ENCODE results near the gene MAP4K2.

Gene MAP4K2

DNA sequence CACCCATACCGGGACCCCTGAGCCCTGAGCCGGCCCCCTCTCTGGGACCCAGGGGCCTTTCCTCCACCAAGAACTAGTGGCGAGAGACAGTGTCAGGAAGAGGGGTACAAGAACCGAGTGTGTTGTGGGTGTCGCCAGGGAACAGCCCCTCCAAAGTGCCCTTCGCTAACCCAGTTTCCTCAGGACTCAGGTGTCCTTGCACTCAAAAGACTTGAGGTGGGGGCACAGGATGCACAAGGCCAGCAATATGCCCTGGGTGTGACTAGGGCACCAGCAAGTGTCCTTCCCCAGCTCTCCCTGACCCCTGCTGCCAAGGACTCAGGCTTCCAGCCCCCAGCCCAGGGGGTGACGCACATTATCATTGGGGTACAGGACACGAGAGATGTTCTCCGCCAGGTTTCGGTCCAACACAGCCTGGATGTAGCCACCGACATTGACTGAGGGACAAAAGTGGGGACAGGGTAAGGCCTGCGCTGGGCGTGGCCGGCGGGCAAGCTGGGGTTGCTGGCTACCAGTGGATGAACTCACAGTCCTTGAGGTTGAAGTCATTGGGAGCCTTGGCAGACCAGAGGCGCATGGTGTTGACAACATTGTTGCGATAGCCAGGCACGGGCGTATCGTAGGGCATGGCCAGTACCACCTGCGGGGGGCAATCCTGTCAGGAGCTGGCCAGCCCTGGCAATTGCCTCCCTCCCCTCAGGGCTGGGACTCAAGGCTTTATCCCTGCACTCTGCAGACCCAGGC is 47.9 kb downstream of the MAP4K2 start:
- Histone ChIP-seq H3K27ac (ENCODE audit: low read depth, low read length, poor library complexity, severe bottlenecking) (no peak overlapping the region), H4K20me1 (ENCODE audit: insufficient read depth, low read length) (no peaks in the 10 kb centered on the region), H3K9ac (ENCODE audit: low read length) (no peak overlapping the region), H3F3A (ENCODE audit: insufficient read depth, low read length) (no peaks in the 10 kb centered on the region), H3K27me3 (ENCODE audit: insufficient read depth, low read length) (no peaks in the 10 kb centered on the region; the same call in 1 of the 2 replicates), H3K9me3 (ENCODE audit: low read length) (no peaks in the 10 kb centered on the region), H3K4me2 (ENCODE audit: low read length) (no peak overlapping the region), H3K9me2 (ENCODE audit: low read depth, low read length) (no peaks in the 10 kb centered on the region), H2AFZ (ENCODE audit: low read length) (no peak overlapping the region), H3K36me3 (ENCODE audit: insufficient read depth, low read length) (no peaks in the 10 kb centered on the region), H3K4me1 (ENCODE audit: insufficient read depth, low read length, severe bottlenecking) (no peaks in the 10 kb centered on the region), H3K79me2 (ENCODE audit: insufficient read depth, low read length) (no peaks in the 10 kb centered on the region), H3K4me3 (ENCODE audit: low read depth, low read length, poor library complexity, severe bottlenecking) (no peak overlapping the region)
- TF ChIP-seq, protein P1, sequence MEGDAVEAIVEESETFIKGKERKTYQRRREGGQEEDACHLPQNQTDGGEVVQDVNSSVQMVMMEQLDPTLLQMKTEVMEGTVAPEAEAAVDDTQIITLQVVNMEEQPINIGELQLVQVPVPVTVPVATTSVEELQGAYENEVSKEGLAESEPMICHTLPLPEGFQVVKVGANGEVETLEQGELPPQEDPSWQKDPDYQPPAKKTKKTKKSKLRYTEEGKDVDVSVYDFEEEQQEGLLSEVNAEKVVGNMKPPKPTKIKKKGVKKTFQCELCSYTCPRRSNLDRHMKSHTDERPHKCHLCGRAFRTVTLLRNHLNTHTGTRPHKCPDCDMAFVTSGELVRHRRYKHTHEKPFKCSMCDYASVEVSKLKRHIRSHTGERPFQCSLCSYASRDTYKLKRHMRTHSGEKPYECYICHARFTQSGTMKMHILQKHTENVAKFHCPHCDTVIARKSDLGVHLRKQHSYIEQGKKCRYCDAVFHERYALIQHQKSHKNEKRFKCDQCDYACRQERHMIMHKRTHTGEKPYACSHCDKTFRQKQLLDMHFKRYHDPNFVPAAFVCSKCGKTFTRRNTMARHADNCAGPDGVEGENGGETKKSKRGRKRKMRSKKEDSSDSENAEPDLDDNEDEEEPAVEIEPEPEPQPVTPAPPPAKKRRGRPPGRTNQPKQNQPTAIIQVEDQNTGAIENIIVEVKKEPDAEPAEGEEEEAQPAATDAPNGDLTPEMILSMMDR (IDR thresholded peaks at IDR 0.05; ENCODE audit: low read length), result no peak
- no peak for TF ChIP-seq EZH2 (IDR thresholded peaks at IDR 0.05; ENCODE audit: borderline replicate concordance, low read length)

DNA sequence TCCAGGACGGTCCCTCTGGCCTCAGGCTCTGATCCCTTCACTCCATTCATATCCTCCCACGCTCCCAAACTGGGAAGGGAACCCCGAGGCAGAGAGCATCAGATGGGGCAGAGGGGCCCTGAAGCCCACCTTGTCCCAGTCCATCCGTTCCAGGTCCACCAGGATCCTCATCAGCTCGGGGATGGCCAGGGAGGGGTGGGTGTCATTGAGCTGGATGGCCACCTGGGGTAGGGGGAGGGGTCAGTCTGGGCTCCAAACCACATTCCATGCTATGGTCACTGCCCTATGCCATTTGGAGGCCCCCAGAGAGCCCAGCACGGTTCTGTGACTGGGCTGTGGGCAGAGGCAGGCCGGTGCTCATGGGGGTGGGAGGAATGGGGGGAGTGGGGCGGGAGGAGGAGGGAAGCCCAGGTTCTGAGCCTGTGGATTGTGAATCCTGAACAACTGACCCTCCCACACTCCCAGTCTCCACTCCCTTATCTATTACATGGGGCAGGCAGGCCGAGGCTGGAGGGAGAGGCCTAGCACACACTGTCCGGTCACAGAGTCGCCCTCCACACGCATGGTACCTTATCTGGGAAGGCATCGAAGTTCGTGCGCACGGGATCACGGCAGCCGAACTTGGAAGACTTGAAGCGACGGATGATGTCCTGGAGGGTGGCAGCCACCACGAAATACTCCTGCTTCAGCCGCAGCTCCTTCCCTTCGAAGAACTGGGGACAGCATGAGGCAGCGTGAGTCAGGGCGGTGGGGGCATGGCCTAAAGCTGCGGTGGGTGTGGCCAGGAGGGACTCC is 48.7 kb downstream of the MAP4K2 start:
- no peak overlapping the region for H3K9ac ChIP-seq (ENCODE audit: low read length)
- H3K4me1 ChIP-seq (ENCODE audit: insufficient read depth, low read length, severe bottlenecking), result no peaks in the 10 kb centered on the region
- H3K27ac ChIP-seq (ENCODE audit: low read depth, low read length, poor library complexity, severe bottlenecking), result no peak overlapping the region
- no peaks in the 10 kb centered on the region; the same call in 1 of the 2 replicates for H3K27me3 ChIP-seq (ENCODE audit: insufficient read depth, low read length)
- no peaks in the 10 kb centered on the region for H3K79me2 ChIP-seq (ENCODE audit: insufficient read depth, low read length)
- no peak overlapping the region for H3K4me2 ChIP-seq (ENCODE audit: low read length)
- no peaks in the 10 kb centered on the region for H3K9me3 ChIP-seq (ENCODE audit: low read length)
- no peaks in the 10 kb centered on the region for H3F3A ChIP-seq (ENCODE audit: insufficient read depth, low read length)
- no peaks in the 10 kb centered on the region for H4K20me1 ChIP-seq (ENCODE audit: insufficient read depth, low read length)
- H3K36me3 ChIP-seq (ENCODE audit: insufficient read depth, low read length), result no peaks in the 10 kb centered on the region
- no peak overlapping the region for H2AFZ ChIP-seq (ENCODE audit: low read length)
- no peaks in the 10 kb centered on the region for H3K9me2 ChIP-seq (ENCODE audit: low read depth, low read length)
- H3K4me3 ChIP-seq (ENCODE audit: low read depth, low read length, poor library complexity, severe bottlenecking), result no peak overlapping the region
- no peak for TF ChIP-seq EZH2 (IDR thresholded peaks at IDR 0.05; ENCODE audit: borderline replicate concordance, low read length)
- TF ChIP-seq, protein P1 (IDR thresholded peaks at IDR 0.05; ENCODE audit: low read length), result no peak

DNA sequence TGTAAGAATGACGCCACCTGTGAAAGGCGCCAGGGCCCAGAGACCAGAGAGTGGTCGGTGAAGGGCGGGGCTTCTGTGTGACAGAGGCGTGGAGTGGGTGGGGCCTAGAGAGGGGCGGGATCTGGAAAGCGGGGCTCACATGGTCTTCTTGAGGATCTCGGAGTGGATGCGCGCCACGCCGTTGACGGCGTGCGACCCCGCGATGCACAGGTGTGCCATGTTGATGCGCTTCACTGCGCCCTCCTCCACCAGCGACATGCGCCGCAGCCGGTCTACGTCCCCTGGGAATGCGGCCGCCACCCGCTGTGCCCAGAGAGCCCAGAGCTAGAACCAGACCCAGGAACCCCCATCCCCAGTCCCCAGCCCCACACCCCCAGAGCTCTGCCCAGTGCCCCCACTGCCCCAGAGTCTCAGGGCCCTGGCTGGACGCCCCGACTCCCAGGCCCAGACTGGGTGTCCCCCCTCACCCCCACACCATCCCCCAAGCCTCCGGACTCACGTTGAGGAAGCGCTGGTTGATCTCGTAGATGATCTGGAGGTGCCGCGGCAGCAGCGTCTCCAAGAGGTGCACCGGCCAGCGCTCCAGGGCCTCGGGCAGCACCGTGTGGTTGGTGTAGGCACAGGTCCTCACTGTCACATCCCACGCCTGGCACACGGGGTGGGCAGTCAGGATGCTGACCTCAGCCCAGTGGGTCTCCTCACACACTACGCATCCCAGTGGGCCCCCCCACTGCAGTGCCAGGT is 49.5 kb downstream of the MAP4K2 start:
- no peaks in the 10 kb centered on the region for H3K9me3 ChIP-seq (ENCODE audit: low read length)
- H3K9me2 ChIP-seq (ENCODE audit: low read depth, low read length), result no peaks in the 10 kb centered on the region
- no peaks in the 10 kb centered on the region for H3F3A ChIP-seq (ENCODE audit: insufficient read depth, low read length)
- H3K4me1 ChIP-seq (ENCODE audit: insufficient read depth, low read length, severe bottlenecking), result no peaks in the 10 kb centered on the region
- H3K36me3 ChIP-seq (ENCODE audit: insufficient read depth, low read length), result no peaks in the 10 kb centered on the region
- H3K27ac ChIP-seq (ENCODE audit: low read depth, low read length, poor library complexity, severe bottlenecking), result no peak overlapping the region
- H3K9ac ChIP-seq (ENCODE audit: low read length), result no peak overlapping the region
- no peak overlapping the region for H3K4me3 ChIP-seq (ENCODE audit: low read depth, low read length, poor library complexity, severe bottlenecking)
- H3K27me3 ChIP-seq (ENCODE audit: insufficient read depth, low read length), result no peaks in the 10 kb centered on the region; the same call in 1 of the 2 replicates
- no peaks in the 10 kb centered on the region for H4K20me1 ChIP-seq (ENCODE audit: insufficient read depth, low read length)
- TF ChIP-seq EZH2 (IDR thresholded peaks at IDR 0.05; ENCODE audit: borderline replicate concordance, low read length), result no peak
- TF ChIP-seq, protein P1 (IDR thresholded peaks at IDR 0.05; ENCODE audit: low read length), result no peak
- no peaks in the 10 kb centered on the region for H3K79me2 ChIP-seq (ENCODE audit: insufficient read depth, low read length)
- H3K4me2 ChIP-seq (ENCODE audit: low read length), result no peak overlapping the region
- H2AFZ ChIP-seq (ENCODE audit: low read length), result no peak overlapping the region
